Astrocyte of the hippocampus (primary cell): ENCODE data around the gene MYF6.
A peak's percentile ranks its signal among the peaks of the same experiment; 100 is the strongest.

ENCODE experiments used
- DNase-seq: peaks from one replicate; pipeline ENCODE4 v3.0.0; 2011; ENCODE audit warnings: low read depth, low spot score

Gene MYF6

GRCh38 chr12:80707126-80707829, at the start of gene MYF6:
MYF6 (plus strand) TSS chr12:80707634; CDS start chr12:80707720, 86 bp downstream.
- DNase-seq = no peak

- DNase-seq = no peak
These were observed 47.8 kb upstream of the MYF6 start for GRCh38 chr12:80659512-80660063.

- DNase-seq = no peak
These were observed 44.8 kb upstream of the MYF6 start for GRCh38 chr12:80662586-80662985.

GRCh38 chr12:80670214-80670613, 37.2 kb upstream of the MYF6 start:
- DNase-seq = no peak

- peak; percentile 13 for DNase-seq
These were observed 31.3 kb upstream of the MYF6 start for GRCh38 chr12:80676042-80676636.

GRCh38 chr12:80676856-80677255, 30.6 kb upstream of the MYF6 start:
- no peak for DNase-seq

- no peak for DNase-seq
These were observed 29.4 kb upstream of the MYF6 start for GRCh38 chr12:80677994-80678393.

GRCh38 chr12:80679346-80680131, 27.9 kb upstream of the MYF6 start:
- DNase-seq = no peak

- no peak for DNase-seq
These were observed 26.1 kb upstream of the MYF6 start for GRCh38 chr12:80681287-80681686.

- no peak for DNase-seq
These were observed 25.6 kb upstream of the MYF6 start for GRCh38 chr12:80681786-80682185.

GRCh38 chr12:80684077-80684495, 23.3 kb upstream of the MYF6 start:
- no peak for DNase-seq

GRCh38 chr12:80690090-80690489, 17.3 kb upstream of the MYF6 start:
- DNase-seq = no peak

- no peak for DNase-seq
These were observed 16.9 kb upstream of the MYF6 start for GRCh38 chr12:80690513-80690912.

GRCh38 chr12:80692114-80692513, 15.3 kb upstream of the MYF6 start:
- no peak for DNase-seq

- DNase-seq = no peak
These were observed 10.1 kb upstream of the MYF6 start for GRCh38 chr12:80697270-80697887.

GRCh38 chr12:80698256-80698655, 9.2 kb upstream of the MYF6 start:
- no peak for DNase-seq

GRCh38 chr12:80698847-80699542, 8.4 kb upstream of the MYF6 start:
- no peak for DNase-seq

- DNase-seq = no peak
These were observed 7.1 kb upstream of the MYF6 start for GRCh38 chr12:80700327-80700726.

- peak; percentile 25 for DNase-seq
These were observed 6.0 kb upstream of the MYF6 start for GRCh38 chr12:80701388-80701787.

GRCh38 chr12:80702889-80703805, 4.3 kb upstream of the MYF6 start:
- peak; percentile 66 for DNase-seq
